Measurements from ENCODE around the gene TNRC6B.

- TF ChIP-seq, protein P1, sequence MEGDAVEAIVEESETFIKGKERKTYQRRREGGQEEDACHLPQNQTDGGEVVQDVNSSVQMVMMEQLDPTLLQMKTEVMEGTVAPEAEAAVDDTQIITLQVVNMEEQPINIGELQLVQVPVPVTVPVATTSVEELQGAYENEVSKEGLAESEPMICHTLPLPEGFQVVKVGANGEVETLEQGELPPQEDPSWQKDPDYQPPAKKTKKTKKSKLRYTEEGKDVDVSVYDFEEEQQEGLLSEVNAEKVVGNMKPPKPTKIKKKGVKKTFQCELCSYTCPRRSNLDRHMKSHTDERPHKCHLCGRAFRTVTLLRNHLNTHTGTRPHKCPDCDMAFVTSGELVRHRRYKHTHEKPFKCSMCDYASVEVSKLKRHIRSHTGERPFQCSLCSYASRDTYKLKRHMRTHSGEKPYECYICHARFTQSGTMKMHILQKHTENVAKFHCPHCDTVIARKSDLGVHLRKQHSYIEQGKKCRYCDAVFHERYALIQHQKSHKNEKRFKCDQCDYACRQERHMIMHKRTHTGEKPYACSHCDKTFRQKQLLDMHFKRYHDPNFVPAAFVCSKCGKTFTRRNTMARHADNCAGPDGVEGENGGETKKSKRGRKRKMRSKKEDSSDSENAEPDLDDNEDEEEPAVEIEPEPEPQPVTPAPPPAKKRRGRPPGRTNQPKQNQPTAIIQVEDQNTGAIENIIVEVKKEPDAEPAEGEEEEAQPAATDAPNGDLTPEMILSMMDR (IDR thresholded peaks at IDR 0.05; ENCODE audit: low read depth, low read length): no peak
- TF ChIP-seq EZH2phosphoT487 (IDR thresholded peaks at IDR 0.05; ENCODE audit: low read depth): no peak
These were observed 99.5 kb downstream of the TNRC6B start for GRCh38 chr22:40276996-40277823.
